ENCODE results near the gene RAP1GDS1. TPM values are rescaled to one million over a fixed set of nuclear protein-coding genes. Genes with fewer than 3 reads are reported as not detected.
"Not testable (repeated sequence)": the region's sequence is repeated elsewhere in the genome, so short reads cannot be mapped to it uniquely, and the experiment has no call there.

RAP1GDS1 gene
- total RNA-seq, 1 experiment from 2014 or later: 25.7 TPM

DNA sequence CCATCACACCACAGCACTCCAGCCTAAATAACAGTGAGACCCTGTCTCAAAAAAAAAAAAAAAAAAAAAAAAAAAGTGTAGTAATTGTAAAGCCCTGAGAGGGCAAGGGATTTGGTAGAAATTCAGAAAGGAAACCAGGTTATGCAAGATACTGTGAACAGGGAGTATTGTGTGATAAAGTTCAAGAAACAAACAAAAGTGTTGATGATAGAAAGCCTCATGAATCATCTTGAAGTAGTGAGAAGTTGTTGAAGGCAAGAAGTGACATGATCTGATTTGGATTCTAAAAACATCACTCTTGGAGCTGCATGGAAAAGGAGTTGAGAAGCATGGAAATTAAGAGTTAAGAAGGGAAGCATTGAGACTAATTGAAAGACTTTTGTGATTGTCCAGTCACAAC is 102.2 kb downstream of the RAP1GDS1 start:
- TF ChIP-seq EZH2 (IDR thresholded peaks at IDR 0.05; ENCODE audit: low read depth) (no peak), CTCF (conservative IDR thresholded peaks at IDR 0.05) (no peak)
- no peak overlapping the region for H3K4me2 ChIP-seq
- H2AFZ ChIP-seq: no peak overlapping the region
- H3K9me2 ChIP-seq (ENCODE audit: insufficient read depth): no peaks in the 10 kb centered on the region
- POLR2A ChIA-PET (ENCODE audit: unreplicated experiment): no interaction called here
- CTCF ChIA-PET: no interaction called here
- intact Hi-C loops (cut with micrococcal nuclease; ENCODE audit: unreplicated experiment): no loop called here
- no peaks in the 10 kb centered on the region for H4K20me1 ChIP-seq (ENCODE audit: insufficient read depth)
- no peaks in the 10 kb centered on the region for H3K79me2 ChIP-seq (ENCODE audit: low read depth)
- H3K27ac ChIP-seq: no peak overlapping the region
- DNase-seq: no peak
- no peaks in the 10 kb centered on the region for H3F3A ChIP-seq (ENCODE audit: insufficient read depth, low read depth)
- peaks cover 6% of the 10 kb centered on the region; the same call in 1 of the 2 replicates for H3K9me3 ChIP-seq (ENCODE audit: insufficient read depth, low read depth)
- BruUV-seq (replicated peaks): no TSS peak
- H3K36me3 ChIP-seq (ENCODE audit: low read depth): peaks cover 4% of the 10 kb centered on the region; the same call in 1 of the 2 replicates
- no peak overlapping the region for H3K4me3 ChIP-seq
- H3K27me3 ChIP-seq (ENCODE audit: insufficient read depth, low read depth): no peaks in the 10 kb centered on the region
- H3K4me1 ChIP-seq (replicated peaks; ENCODE audit: insufficient read depth): no peaks in the 10 kb centered on the region

DNA sequence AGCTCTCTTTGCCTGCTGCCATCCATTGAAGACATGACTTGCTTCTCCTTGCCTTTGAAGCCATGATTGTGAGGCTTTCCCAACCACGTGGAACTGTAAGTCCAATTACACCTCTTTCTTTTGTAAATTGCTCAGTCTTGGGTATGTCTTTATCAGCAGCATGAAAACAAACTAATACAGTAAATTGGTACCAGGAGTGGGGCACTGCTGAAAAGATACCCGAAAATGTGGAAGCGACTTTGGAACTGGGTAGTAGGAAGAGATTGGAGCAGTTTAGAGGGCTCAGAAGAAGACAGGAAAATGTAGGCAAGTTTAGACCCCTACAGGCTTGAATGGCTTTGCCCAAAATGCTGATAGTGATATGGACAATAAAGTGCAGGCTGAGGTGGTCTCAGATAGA is 105.1 kb downstream of the RAP1GDS1 start:
- H3K27ac ChIP-seq; BruUV-seq (replicated peaks); POLR2A ChIA-PET (ENCODE audit: unreplicated experiment): not testable (repeated sequence)

DNA sequence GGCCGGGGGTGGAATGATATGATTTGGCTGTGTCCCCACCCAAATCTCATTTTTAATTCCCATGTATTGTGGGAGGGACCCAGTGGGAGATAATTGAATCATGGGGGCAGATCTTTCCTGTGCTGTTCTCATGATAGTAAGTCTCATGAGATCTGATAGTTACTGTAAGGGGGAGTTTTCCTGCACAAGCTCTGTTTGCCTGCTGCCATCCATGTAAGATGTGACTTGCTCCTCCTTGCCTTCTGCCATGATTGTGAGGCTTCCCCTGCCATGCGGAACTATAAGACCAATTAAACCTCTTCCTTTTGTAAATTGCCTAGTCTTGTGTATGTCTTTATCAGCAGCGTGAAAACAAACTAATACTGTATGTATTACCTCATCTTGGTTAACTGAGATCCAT is 106.8 kb downstream of the RAP1GDS1 start:
- H3K36me3 ChIP-seq (ENCODE audit: low read depth); POLR2A ChIA-PET (ENCODE audit: unreplicated experiment); H3K4me1 ChIP-seq (replicated peaks; ENCODE audit: insufficient read depth); H3K4me2 ChIP-seq; H3K9me3 ChIP-seq (ENCODE audit: insufficient read depth, low read depth); H3K27ac ChIP-seq; CTCF ChIA-PET; H4K20me1 ChIP-seq (ENCODE audit: insufficient read depth); BruUV-seq (replicated peaks); H3K4me3 ChIP-seq; H3K9me2 ChIP-seq (ENCODE audit: insufficient read depth); H2AFZ ChIP-seq; DNase-seq; H3K79me2 ChIP-seq (ENCODE audit: low read depth); H3F3A ChIP-seq (ENCODE audit: insufficient read depth, low read depth); intact Hi-C loops (cut with micrococcal nuclease; ENCODE audit: unreplicated experiment); H3K27me3 ChIP-seq (ENCODE audit: insufficient read depth, low read depth): not testable (repeated sequence)

More for the DNA sequence above, 105.1 kb downstream of the RAP1GDS1 start:
- H3K9me3 ChIP-seq (ENCODE audit: insufficient read depth, low read depth); H3K9me2 ChIP-seq (ENCODE audit: insufficient read depth); H3K79me2 ChIP-seq (ENCODE audit: low read depth); H3K4me2 ChIP-seq; H3F3A ChIP-seq (ENCODE audit: insufficient read depth, low read depth); intact Hi-C loops (cut with micrococcal nuclease; ENCODE audit: unreplicated experiment); H3K4me3 ChIP-seq; CTCF ChIA-PET; H2AFZ ChIP-seq; H3K4me1 ChIP-seq (replicated peaks; ENCODE audit: insufficient read depth); H4K20me1 ChIP-seq (ENCODE audit: insufficient read depth); DNase-seq; H3K27me3 ChIP-seq (ENCODE audit: insufficient read depth, low read depth); H3K36me3 ChIP-seq (ENCODE audit: low read depth): not testable (repeated sequence)

DNA sequence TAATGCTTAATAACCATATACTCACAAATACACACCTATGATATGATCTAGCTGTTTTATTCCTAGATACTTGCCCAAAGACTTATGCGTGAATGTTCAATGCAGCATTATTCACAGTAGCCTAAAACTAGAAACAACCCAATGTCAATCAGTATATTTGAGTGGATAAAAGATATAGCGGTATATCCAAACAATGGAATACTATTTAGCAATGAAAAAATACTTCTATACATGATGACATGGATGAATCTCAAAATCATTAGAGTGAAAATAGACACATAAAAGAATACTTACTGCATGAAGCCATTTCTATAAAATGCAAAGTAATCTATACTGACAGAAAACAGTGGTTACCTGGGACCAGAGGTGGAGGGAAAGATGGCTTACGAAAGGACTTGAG is 108.1 kb downstream of the RAP1GDS1 start:
- intact Hi-C loops (cut with micrococcal nuclease; ENCODE audit: unreplicated experiment): no loop called here
- Histone ChIP-seq H3K27ac (no peak overlapping the region), H3K27me3 (ENCODE audit: insufficient read depth, low read depth) (no peaks in the 10 kb centered on the region), H2AFZ (no peak overlapping the region), H3F3A (ENCODE audit: insufficient read depth, low read depth) (no peaks in the 10 kb centered on the region), H3K4me3 (no peak overlapping the region), H3K4me1 (replicated peaks; ENCODE audit: insufficient read depth) (no peaks in the 10 kb centered on the region), H3K4me2 (no peak overlapping the region), H3K36me3 (ENCODE audit: low read depth) (peaks cover 4% of the 10 kb centered on the region; the same call in 1 of the 2 replicates), H3K9me2 (ENCODE audit: insufficient read depth) (no peaks in the 10 kb centered on the region), H3K79me2 (ENCODE audit: low read depth) (no peaks in the 10 kb centered on the region), H4K20me1 (ENCODE audit: insufficient read depth) (no peaks in the 10 kb centered on the region; the same call in 1 of the 2 replicates), H3K9me3 (ENCODE audit: insufficient read depth, low read depth) (peaks cover 5% of the 10 kb centered on the region; the same call in 1 of the 2 replicates)
- ChIA-PET POLR2A (ENCODE audit: unreplicated experiment) (no interaction called here), CTCF (no interaction called here)
- DNase-seq: no peak
- TF ChIP-seq CTCF (conservative IDR thresholded peaks at IDR 0.05): no peak
- TF ChIP-seq EZH2 (IDR thresholded peaks at IDR 0.05; ENCODE audit: low read depth): no peak
- no TSS peak for BruUV-seq (replicated peaks)

Data from PC-9 (cell line).